Suppressor macrophage (primary cell): Measurements from ENCODE around the gene CRYBA1.
"Not testable (repeated sequence)": the region's sequence is repeated elsewhere in the genome, so short reads cannot be mapped to it uniquely, and the experiment has no call there.

ENCODE experiments used
- DNase-seq, 4 experiments: peaks; one replicate each; pipeline ENCODE4 v3.0.0-alpha.2; 2020 to 2022
- total RNA-seq, 17 experiments: gene quantifications; one replicate each; lab custom pipeline; 2026; ENCODE audit warnings: mixed read lengths in 6 of 17, inconsistent platforms in 3 of 17; lab: John Stamatoyannopoulos, UW

Gene CRYBA1
- total RNA-seq = 0 to 0.88 (median 0) reads per million in 17 experiments

GRCh38 chr17:29246628-29247027 lies at the start of gene CRYBA1:
TSS of gene CRYBA1 (plus strand) at chr17:29246859. CDS start at chr17:29246864, 5 bp downstream.
- peak in 1 of 4 experiments; percentile 6 for DNase-seq

GRCh38 chr17:29197516-29198272 lies 49.0 kb upstream of the CRYBA1 start:
- DNase-seq = peak; percentile 29 to 70 (median 52)

GRCh38 chr17:29204068-29204804 lies 42.4 kb upstream of the CRYBA1 start:
- DNase-seq = not testable (repeated sequence)

- DNase-seq = no peak
Measured at GRCh38 chr17:29205047-29205446, 41.6 kb upstream of the CRYBA1 start.

- DNase-seq = no peak
Measured at GRCh38 chr17:29207975-29208374, 38.7 kb upstream of the CRYBA1 start.

GRCh38 chr17:29209073-29209472 lies 37.6 kb upstream of the CRYBA1 start:
- DNase-seq = no peak

GRCh38 chr17:29210879-29211278 lies 35.8 kb upstream of the CRYBA1 start:
- peak in 2 of 4 experiments; percentile 53 to 55 for DNase-seq

- DNase-seq = no peak
Measured at GRCh38 chr17:29212094-29212631, 34.5 kb upstream of the CRYBA1 start.

GRCh38 chr17:29212681-29213121 lies 34.0 kb upstream of the CRYBA1 start:
- DNase-seq = peak; percentile 62 to 85 (median 76)

GRCh38 chr17:29214215-29215146 lies 32.2 kb upstream of the CRYBA1 start:
- peak; percentile 91 to 97 (median 94) for DNase-seq

- no peak for DNase-seq
Measured at GRCh38 chr17:29215174-29215573, 31.5 kb upstream of the CRYBA1 start.

GRCh38 chr17:29215717-29216116 lies 30.9 kb upstream of the CRYBA1 start:
- peak in 1 of 4 experiments; percentile 38 for DNase-seq

- no peak for DNase-seq
Measured at GRCh38 chr17:29216181-29216580, 30.5 kb upstream of the CRYBA1 start.

GRCh38 chr17:29216856-29217255 lies 29.8 kb upstream of the CRYBA1 start:
- DNase-seq = no peak

- DNase-seq = peak; percentile 83 to 94 (median 91)
Measured at GRCh38 chr17:29219378-29220047, 27.1 kb upstream of the CRYBA1 start.

- not testable (repeated sequence) for DNase-seq
Measured at GRCh38 chr17:29221338-29221737, 25.3 kb upstream of the CRYBA1 start.

GRCh38 chr17:29225396-29225795 lies 21.3 kb upstream of the CRYBA1 start:
- DNase-seq = peak in 1 of 4 experiments; percentile 9

GRCh38 chr17:29233301-29233700 lies 13.4 kb upstream of the CRYBA1 start:
- DNase-seq = no peak

- DNase-seq = peak in 2 of 4 experiments; percentile 58 to 66
Measured at GRCh38 chr17:29234972-29235371, 11.7 kb upstream of the CRYBA1 start.

GRCh38 chr17:29235904-29236303 lies 10.8 kb upstream of the CRYBA1 start:
- DNase-seq = no peak

GRCh38 chr17:29237476-29238132 lies 9.1 kb upstream of the CRYBA1 start:
- DNase-seq = peak in 3 of 4 experiments; percentile 22 to 67 (median 63)
